NCI-H526 (cell line): ENCODE data around the gene CBFB.

Experiments used
- DNase-seq, 2 experiments: peaks; one replicate each; lab custom pipeline; 2025; lab: John Stamatoyannopoulos, UW

The CBFB gene

DNA sequence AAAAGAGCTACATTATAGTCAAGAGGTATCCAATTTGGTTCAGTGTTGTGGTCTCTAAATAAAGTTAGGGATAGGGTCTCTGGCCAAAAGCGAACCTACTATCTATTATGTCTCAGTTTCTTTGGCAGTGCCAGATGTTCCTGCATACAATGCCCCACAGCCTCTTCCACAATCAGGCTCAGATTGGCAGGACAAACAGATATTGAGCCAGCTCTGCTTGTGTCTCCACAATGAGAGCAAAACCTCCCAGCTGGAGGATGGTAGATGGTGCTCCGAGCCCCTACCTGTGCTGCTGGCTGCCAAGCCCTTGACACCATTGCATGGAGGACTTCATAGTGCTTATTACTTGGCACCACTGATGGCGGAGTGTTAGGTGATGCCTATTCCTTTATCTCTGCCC is 100.5 kb downstream of the CBFB start:
- no peak for DNase-seq

DNA sequence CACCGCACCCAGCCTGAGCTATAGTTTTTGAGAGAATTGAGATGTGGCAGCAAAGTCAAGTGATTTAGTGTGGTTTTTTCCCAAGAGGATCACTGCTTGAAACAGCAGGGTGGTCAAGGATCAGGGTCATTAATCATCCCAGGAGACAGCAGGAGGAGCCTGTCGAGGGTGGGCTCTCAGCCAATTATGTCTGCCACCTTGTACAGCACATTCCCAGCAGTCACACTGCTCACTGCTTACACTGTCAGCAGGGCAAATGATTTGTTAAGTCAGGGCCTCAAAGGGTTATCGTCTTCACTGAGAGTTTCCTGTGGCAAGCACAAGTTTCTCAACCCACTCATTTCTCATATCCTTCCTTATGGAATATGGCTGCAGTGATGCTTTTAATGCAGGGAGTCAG is 108.7 kb downstream of the CBFB start:
- no peak for DNase-seq

DNA sequence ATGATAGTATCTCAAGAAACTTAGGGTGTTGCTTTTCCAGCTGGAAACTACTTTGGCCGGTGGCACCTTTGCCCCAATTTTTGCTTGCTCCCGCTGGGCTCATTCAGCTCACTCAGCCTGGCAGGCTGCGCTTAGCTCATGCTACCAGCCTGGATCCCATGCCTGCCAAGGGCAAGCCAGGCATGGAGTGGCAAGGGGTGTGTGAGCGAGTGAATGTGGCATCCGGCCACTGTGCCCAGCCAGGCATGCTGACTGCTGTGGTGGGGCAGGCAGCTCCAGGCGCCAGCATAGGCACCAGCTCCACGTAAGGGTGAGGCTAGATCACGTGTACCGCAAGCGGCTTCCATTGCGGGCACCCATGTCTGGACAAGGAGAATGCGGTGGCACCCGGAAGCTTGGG is 112.4 kb downstream of the CBFB start:
- DNase-seq, result no peak

DNA sequence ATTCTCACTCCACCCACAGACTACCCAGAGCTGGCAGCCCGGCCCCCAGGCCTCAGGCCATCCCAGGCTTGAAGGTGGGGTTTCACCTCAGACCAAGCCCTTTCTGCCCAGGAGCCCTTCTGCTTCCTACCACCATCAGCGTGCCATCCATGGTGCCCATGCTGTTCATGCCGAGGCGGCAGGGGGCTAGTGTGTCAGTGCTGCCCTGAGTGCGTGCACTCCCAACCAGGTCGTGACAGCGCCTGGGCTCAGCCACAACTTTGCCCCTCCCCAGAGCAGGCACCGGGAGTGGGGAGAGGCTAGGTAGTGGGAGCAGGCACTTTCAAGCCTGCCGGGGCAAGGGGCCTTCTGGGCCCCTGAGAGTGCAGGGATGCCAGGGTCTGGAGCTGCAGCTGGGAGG is 113.4 kb downstream of the CBFB start:
- no peak for DNase-seq

DNA sequence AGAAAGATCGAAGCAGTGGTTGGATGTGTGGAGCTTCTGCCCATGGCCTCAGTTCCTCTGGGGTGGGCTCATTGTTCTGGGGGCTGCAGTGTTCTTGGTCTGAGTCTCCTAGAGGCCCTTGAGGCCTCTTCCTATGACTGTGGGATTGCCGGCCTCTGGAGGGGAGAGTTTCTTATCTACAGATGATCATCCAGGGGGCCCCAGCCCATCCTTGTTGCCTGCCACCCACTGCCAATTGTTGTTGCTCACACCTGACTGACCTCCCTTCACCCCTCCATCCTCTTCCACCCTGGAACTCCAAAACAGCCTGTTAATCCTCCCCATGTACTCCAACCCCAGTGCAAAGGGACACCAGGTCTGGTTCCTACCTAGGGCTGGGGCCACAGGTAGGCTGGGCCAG is 116.0 kb downstream of the CBFB start:
- DNase-seq, result no peak

DNA sequence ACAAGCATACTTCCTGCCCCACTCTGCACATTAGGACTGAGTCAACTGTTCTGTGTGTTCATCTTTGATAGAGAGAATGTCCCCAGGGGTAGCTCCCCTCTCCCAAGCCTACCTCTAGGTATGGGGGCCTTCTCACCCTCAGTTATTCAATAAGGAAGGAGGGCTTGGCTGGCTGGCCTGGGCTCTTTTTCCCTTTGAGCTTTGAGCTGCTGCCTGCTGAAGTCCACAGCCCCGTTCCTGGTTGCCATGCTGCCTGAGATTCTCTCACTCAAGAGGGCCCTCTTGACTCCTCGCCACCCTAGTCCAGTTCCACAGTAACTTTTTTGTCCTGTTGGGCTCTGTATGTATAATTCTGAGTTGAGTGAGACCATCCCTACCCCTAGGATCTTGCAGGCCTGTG is 116.8 kb downstream of the CBFB start:
- no peak for DNase-seq

DNA sequence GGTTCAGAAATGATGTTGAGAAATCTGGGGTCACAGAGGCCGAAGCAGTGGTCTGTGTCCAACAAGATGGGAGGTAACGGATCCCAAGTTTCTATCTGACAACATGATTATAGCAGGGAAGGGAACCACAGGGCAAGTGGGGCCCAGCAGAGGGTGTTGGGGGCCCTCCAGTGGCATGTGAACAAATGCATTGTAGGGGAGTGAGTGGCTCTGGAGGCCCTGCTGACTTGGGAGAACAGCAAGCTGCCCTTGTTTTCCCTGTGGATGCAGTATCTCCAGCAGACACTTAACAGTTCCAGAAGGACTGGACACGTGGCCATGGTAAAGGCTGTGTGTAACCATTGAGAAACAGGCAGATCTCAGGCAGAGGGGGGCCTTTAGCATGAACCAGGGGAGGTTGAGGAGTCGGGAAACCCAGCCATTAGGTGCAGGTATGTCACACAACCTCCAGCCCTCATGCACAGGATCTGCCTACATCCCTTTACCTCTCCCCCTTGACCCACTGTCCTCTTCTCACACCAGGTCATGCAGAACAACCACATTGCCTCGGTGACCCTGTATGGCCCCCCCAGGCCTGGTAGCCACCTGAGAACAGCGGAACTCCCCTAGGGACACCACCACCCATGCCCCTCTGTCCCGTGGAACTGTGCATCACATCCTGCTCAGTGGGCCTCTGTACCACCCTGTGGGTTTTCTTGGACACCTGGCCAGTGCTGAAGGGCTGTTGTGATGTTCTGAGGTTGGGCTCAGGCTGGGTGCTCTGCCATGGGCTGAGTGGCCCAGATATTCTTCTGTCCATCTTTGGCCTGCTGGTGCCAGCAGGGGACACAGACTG is 117.8 kb downstream of the CBFB start:
- no peak for DNase-seq

DNA sequence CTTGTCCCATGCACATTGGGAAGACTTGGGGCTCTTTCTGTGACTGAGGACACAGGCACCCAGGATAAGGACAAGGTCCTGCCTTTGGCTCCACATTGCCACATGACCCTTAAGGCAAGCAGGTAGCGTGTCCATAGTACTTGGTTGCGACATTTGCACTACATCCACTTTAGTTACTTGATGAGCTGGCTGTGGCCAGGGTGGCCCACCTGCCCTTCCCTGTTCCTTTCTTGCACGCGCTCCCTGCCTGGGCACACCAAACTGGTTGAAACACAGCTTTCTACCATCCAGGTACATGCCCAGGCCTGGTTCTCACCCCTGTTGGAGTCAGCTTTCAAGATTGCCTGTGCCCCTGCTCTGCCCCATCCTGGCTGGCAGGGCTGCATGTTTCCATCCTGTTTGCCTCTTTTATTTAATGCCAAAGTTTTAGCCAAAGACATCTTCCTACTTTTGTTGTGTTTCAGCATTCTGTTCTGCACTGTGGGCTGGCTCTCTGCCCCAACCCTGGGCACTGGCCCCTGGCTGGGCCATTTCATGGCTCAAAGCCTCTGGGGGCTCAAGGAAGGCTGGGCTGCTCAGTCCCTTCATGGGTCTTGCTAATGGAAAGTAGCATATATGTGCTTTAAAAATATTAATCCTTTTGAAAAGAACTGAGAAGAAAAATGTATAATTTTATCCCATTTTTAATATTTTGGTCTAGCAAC is 118.6 kb downstream of the CBFB start:
- DNase-seq, result no peak

DNA sequence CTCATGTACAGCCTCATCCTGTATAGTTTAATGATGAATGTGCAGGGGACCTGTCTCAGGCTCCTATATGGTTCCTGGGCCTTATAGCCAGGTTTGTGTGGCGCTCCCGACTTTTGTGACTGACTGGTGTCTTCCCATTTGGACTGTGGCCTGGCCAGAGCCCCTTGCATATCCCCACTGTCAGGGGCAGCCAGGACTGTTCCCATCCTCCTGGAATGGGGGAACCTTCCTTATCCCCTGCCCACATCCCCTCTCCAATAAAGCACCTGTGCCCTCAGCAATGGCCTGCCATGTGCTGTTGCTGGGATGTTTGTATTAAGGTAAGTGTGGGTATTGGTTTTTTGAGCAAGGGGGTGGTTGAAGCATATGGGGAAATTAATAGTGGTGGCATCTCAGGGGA is 119.3 kb downstream of the CBFB start:
- no peak for DNase-seq

DNA sequence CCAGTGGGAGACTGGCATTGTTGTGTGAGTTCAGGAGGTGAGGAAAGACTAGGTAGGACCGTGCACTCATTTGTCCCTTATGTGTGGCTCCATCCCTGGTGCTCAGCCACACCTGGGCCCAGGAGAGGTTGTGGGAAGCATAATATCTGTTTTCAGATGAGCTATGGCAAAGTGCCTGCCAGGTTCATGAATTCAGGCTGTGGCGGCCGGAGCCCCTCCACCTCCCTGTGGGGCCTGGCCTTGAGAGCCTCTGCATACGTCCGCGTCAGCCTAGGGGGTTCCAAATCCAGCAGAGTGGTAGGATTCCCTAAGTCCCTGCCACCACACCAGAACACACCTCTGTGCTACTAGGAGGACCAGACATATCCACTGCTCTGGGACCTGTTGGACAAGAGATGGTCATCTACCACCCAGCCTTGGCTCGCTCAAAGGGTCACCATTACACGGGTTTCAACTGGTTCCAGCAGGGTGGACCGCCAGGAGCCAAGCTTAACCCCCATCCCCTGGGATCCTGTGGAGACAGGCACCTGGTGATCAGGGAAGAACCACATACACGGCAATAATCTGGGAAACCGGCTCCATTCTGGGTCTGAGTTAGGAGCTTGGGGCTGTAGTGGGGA is 119.8 kb downstream of the CBFB start:
- no peak for DNase-seq

DNA sequence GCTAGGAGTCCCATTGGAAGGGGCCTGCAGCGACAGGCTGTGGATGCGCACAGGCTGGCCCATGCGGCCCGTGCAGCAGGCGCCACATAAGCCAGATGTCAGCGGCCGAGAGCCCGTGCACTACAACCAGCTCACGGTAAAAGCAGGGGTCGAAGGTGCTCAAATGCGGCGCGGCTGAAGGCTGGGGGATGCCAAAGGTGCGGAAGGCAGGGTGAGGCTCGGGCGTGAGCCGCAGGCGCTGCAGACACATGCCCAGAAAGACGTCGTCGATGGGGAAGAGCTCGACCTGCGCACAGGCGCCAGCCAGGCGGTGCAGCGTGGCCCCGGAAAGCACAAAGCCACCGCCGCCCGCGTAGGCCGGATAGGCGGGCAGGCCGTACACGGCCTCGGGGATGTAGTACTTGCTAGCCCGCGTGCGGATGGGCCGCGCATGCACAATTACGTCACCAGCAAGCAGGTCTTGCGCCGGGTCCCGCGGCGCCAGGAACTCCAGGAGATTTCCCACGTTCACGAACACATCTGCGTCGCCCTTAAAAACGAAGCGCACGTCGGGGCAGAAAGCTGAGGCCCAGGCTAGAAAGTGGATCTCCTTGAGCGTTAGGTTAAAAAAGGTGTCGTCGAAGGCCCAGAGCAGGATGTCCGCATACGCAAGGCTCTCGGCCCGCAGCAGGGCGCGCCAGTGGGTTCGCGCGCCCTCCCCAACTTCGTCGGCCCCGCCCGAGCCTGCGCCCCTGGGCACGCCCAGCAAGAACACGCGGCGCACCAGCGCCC is 120.5 kb downstream of the CBFB start:
- DNase-seq, result no peak

DNA sequence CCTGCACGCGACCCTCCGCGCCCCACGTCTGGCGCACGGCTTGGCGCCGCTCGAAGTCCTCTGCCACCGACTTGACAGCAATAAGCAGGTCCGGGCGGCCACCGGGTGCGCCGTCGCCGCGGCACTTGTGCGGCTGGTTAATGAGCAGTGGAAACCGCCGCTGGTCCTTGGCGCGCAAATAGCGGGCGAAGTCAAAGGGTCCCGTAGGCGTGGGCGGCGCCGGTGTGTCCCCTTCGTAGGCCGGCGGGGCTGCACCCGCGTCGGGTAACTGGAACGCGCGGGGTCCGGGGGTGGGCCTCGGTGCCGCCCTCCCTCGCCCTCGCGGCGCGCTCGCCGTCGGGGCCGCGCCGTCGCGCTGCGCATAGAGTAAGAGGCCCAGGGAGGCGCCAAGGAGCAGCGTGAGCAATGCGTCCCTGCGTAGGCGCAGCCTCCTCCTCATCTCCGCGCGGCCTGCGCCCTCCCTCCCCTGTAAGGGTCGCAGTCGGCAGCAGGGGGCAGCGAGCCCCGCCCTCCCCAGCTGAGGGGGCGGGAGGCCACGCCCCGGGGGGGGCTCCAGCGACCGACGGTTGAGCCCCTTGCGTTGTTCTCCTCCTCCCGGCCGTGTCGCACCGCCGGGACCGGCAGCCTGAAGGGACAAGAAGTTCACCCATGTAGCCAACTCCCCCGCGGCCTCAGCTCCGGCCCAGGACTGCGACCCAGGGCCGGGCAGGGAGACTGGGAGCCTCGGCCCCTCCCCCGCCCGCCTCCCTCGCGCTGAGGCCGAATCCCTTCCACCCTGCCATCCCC is 121.3 kb downstream of the CBFB start:
- peak in 1 of 2 experiments; percentile 50 for DNase-seq
